ENCODE data around the gene RSBN1.

- TF ChIP-seq, protein P1, sequence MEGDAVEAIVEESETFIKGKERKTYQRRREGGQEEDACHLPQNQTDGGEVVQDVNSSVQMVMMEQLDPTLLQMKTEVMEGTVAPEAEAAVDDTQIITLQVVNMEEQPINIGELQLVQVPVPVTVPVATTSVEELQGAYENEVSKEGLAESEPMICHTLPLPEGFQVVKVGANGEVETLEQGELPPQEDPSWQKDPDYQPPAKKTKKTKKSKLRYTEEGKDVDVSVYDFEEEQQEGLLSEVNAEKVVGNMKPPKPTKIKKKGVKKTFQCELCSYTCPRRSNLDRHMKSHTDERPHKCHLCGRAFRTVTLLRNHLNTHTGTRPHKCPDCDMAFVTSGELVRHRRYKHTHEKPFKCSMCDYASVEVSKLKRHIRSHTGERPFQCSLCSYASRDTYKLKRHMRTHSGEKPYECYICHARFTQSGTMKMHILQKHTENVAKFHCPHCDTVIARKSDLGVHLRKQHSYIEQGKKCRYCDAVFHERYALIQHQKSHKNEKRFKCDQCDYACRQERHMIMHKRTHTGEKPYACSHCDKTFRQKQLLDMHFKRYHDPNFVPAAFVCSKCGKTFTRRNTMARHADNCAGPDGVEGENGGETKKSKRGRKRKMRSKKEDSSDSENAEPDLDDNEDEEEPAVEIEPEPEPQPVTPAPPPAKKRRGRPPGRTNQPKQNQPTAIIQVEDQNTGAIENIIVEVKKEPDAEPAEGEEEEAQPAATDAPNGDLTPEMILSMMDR (conservative IDR thresholded peaks at IDR 0.05 in 1 of 2, IDR thresholded peaks at IDR 0.05 in 1 of 2; ENCODE audit: extremely low read depth in 1 of 2, insufficient read depth in 1 of 2, low read depth in 1 of 2, low read length in 2 of 2) = no peak
- TF ChIP-seq EZH2 (IDR thresholded peaks at IDR 0.05; ENCODE audit: borderline replicate concordance, low read length) = no peak
These were observed 26.2 kb downstream of the RSBN1 start for GRCh38 chr1:113786069-113786468.
